MM.1S (cell line): ENCODE results near the gene TNNC2.

ENCODE experiments used
- DNase-seq: peaks from one replicate; pipeline ENCODE4 v3.0.0-alpha.2; 2015
- H2AFZ ChIP-seq: fragments of 300-600 bp; sonication (generic); 2 replicates; pipeline ENCODE4 v1.6.0; 2016; ENCODE audit warnings: antibody characterized with exemption, low read length
- H3F3A ChIP-seq: fragments of 300-600 bp; sonication (generic); 2 replicates; pipeline ENCODE4 v1.6.1; 2016; ENCODE audit warnings: mild to moderate bottlenecking, antibody characterized with exemption, low read length, moderate library complexity, mixed read lengths; ENCODE audit not compliant: insufficient read depth
- H3K27ac ChIP-seq: fragments of 300-600 bp; sonication (generic); 2 replicates; pipeline ENCODE4 v1.5.1; 2016; ENCODE audit warnings: mild to moderate bottlenecking, low read length
- H3K27me3 ChIP-seq: fragments of 300-600 bp; sonication (generic); replicated peaks from 2 replicates; pipeline ENCODE4 v1.6.0; 2016; ENCODE audit warnings: low read length; ENCODE audit not compliant: insufficient read depth
- H3K36me3 ChIP-seq: fragments of 300-600 bp; sonication (generic); replicated peaks from 2 replicates; pipeline ENCODE4 v1.6.1; 2016; ENCODE audit warnings: mild to moderate bottlenecking, low read length, mixed read lengths; ENCODE audit not compliant: insufficient read depth
- H3K4me1 ChIP-seq: fragments of 300-600 bp; sonication (generic); 2 replicates; pipeline ENCODE4 v1.6.1; 2016; ENCODE audit warnings: low read length, mixed read lengths
- H3K4me2 ChIP-seq: fragments of 300-600 bp; sonication (generic); 2 replicates; pipeline ENCODE4 v1.6.0; 2016; ENCODE audit warnings: low read depth, low read length
- H3K4me3 ChIP-seq: fragments of 300-600 bp; sonication (generic); 2 replicates; pipeline ENCODE4 v1.5.1; 2016; ENCODE audit warnings: low read length, mixed read lengths
- H3K79me2 ChIP-seq: fragments of 300-600 bp; sonication (generic); 2 replicates; pipeline ENCODE4 v1.6.1; 2016; ENCODE audit warnings: mixed run types, low read length, mixed read lengths
- H3K9ac ChIP-seq: fragments of 300-600 bp; sonication (generic); 2 replicates; pipeline ENCODE4 v1.6.1; 2016; ENCODE audit warnings: low read length, mixed read lengths
- H3K9me2 ChIP-seq: fragments of 300-600 bp; sonication (generic); replicated peaks from 2 replicates; pipeline ENCODE4 v1.6.1; 2016; ENCODE audit warnings: mild to moderate bottlenecking, low read length, mixed read lengths; ENCODE audit not compliant: insufficient read depth
- H3K9me3 ChIP-seq: fragments of 300-600 bp; sonication (generic); replicated peaks from 2 replicates; pipeline ENCODE4 v1.6.1; 2016; ENCODE audit warnings: mild to moderate bottlenecking, low read length, mixed read lengths; ENCODE audit not compliant: insufficient read depth
- H4K20me1 ChIP-seq: fragments of 300-600 bp; sonication (generic); 2 replicates; pipeline ENCODE4 v1.6.1; 2016; ENCODE audit warnings: mild to moderate bottlenecking, low read length, moderate library complexity, mixed read lengths; ENCODE audit not compliant: insufficient read depth
- CTCF ChIP-seq: fragments of 300-600 bp; sonication (generic); IDR thresholded peaks from 2 replicates; pipeline ENCODE4 v1.5.1; 2016; ENCODE audit warnings: antibody characterized with exemption, low read length, mixed read lengths
- EZH2 ChIP-seq: fragments of 300-600 bp; sonication (generic); optimal IDR thresholded peaks from 2 replicates; pipeline ENCODE3; 2017; ENCODE audit warnings: low read depth, mild to moderate bottlenecking, antibody characterized with exemption, low read length, mixed read lengths
- EZH2phosphoT487 ChIP-seq: fragments of 300-600 bp; sonication (generic); IDR thresholded peaks from 2 replicates; pipeline ENCODE4 v1.6.1; 2018; ENCODE audit warnings: antibody characterized with exemption, low read length

Gene TNNC2

GRCh38 chr20:45842169-45842812 lies 15.2 kb upstream of the TNNC2 start:
- H3K9ac ChIP-seq: no peak overlapping the region
- no peak overlapping the region for H3K27ac ChIP-seq
- H2AFZ ChIP-seq: no peak overlapping the region
- H3K4me3 ChIP-seq: no peak overlapping the region
- no peaks in the 10 kb centered on the region for H3K9me3 ChIP-seq
- H3F3A ChIP-seq: no peaks in the 10 kb centered on the region
- no peaks in the 10 kb centered on the region for H3K79me2 ChIP-seq
- no peaks in the 10 kb centered on the region for H3K36me3 ChIP-seq
- H3K9me2 ChIP-seq: no peaks in the 10 kb centered on the region
- TF ChIP-seq EZH2phosphoT487 (no peak), CTCF (no peak), EZH2 (no peak)
- H4K20me1 ChIP-seq: no peaks in the 10 kb centered on the region
- H3K27me3 ChIP-seq: no peaks in the 10 kb centered on the region
- no peaks in the 10 kb centered on the region for H3K4me1 ChIP-seq
- DNase-seq: no peak
- no peak overlapping the region for H3K4me2 ChIP-seq

GRCh38 chr20:45841407-45842129 lies 14.5 kb upstream of the TNNC2 start:
- TF ChIP-seq EZH2phosphoT487 (no peak), EZH2 (no peak), CTCF (no peak)

GRCh38 chr20:45840700-45841198 lies 13.6 kb upstream of the TNNC2 start:
- no peak overlapping the region for H3K4me3 ChIP-seq
- no peak overlapping the region for H3K27ac ChIP-seq
- H3K9me2 ChIP-seq: no peaks in the 10 kb centered on the region
- H3K36me3 ChIP-seq: no peaks in the 10 kb centered on the region
- no peak overlapping the region for H3K9ac ChIP-seq
- TF ChIP-seq CTCF (no peak), EZH2 (no peak), EZH2phosphoT487 (no peak)
- H2AFZ ChIP-seq: no peak overlapping the region
- H3K79me2 ChIP-seq: no peaks in the 10 kb centered on the region
- H3K4me2 ChIP-seq: no peak overlapping the region
- H3K27me3 ChIP-seq: no peaks in the 10 kb centered on the region
- H4K20me1 ChIP-seq: no peaks in the 10 kb centered on the region
- DNase-seq: no peak
- no peaks in the 10 kb centered on the region for H3K9me3 ChIP-seq
- no peaks in the 10 kb centered on the region for H3F3A ChIP-seq
- H3K4me1 ChIP-seq: no peaks in the 10 kb centered on the region

More at GRCh38 chr20:45841407-45842129, 14.5 kb upstream of the TNNC2 start:
- no peak overlapping the region for H3K27ac ChIP-seq
- no peak for DNase-seq
- H3K4me1 ChIP-seq: no peaks in the 10 kb centered on the region
- H3K9ac ChIP-seq: no peak overlapping the region
- H2AFZ ChIP-seq: no peak overlapping the region
- H3K27me3 ChIP-seq: no peaks in the 10 kb centered on the region
- no peak overlapping the region for H3K4me3 ChIP-seq
- H4K20me1 ChIP-seq: no peaks in the 10 kb centered on the region
- H3K36me3 ChIP-seq: no peaks in the 10 kb centered on the region
- no peak overlapping the region for H3K4me2 ChIP-seq
- no peaks in the 10 kb centered on the region for H3K9me2 ChIP-seq
- no peaks in the 10 kb centered on the region for H3K79me2 ChIP-seq
- no peaks in the 10 kb centered on the region for H3K9me3 ChIP-seq
- no peaks in the 10 kb centered on the region for H3F3A ChIP-seq
